HCT116 (cell line): ENCODE data around the gene MAP4K4. TPM values are rescaled to one million over a fixed set of nuclear protein-coding genes. Genes with fewer than 3 reads are reported as not detected.

Source experiments
- ATAC-seq: fragments of 200-7000 bp; cut with Tn5 transposase; 2 replicates; pipeline ENCODE4 v1.9.1; 2020; ENCODE audit warnings: mild to moderate bottlenecking, moderate library complexity
- BruUV-seq: library from RNA; stranded (reverse); fragments of 400-500 nt; replicated peaks from 2 replicates; lab custom pipeline; 2021; lab: Mats Ljungman, UMichigan
- CTCF ChIA-PET: fragments of 300-600 bp; sonication (Branson Sonifier 250); formaldehyde crosslinking; loops from one replicate; lab custom pipeline; 2021; ENCODE audit warnings: antibody characterized with exemption; lab: Charles Lee
- POLR2A ChIA-PET: fragments of 300-600, 350-600 bp; sonication (Branson Sonifier 250); formaldehyde crosslinking; loops from one replicate; lab custom pipeline; 2021; ENCODE audit warnings: antibody characterized with exemption; lab: Charles Lee
- RAD21 ChIA-PET, 2 experiments: fragments of 300-600 bp; sonication (Branson Sonifier 250); formaldehyde crosslinking; loops; one replicate each; lab custom pipeline; 2023; ENCODE audit warnings: low total read pairs in 2 of 2; ENCODE audit not compliant: uncharacterized antibody in 2 of 2, unreplicated experiment in 2 of 2, low non-redundant PET in 1 of 2; lab: Charles Lee
- DNase-seq: peaks from one replicate; pipeline ENCODE4 v3.0.0-alpha.2; 2010; ENCODE audit warnings: low read depth, low spot score
- H2AFZ ChIP-seq: fragments of 200-600 bp; shearing (Covaris generic), sonication (generic); 2 replicates; pipeline ENCODE4 v1.6.1; 2017; ENCODE audit warnings: low read depth, mixed run types, mixed read lengths, antibody characterized with exemption, low read length; ENCODE audit not compliant: poor library complexity, severe bottlenecking
- H3K27ac ChIP-seq: 2 replicates; pipeline ENCODE4 v1.5.1; 2012; ENCODE audit warnings: low read depth, low read length
- H3K27me3 ChIP-seq: fragments of 200-600 bp; sonication (generic); 2 replicates; pipeline ENCODE4 v1.6.1; 2016; ENCODE audit warnings: mixed run types, low read length, mixed read lengths; ENCODE audit not compliant: insufficient read depth
- H3K36me3 ChIP-seq, 2 experiments: fragments of 200-500 bp in 1 of 2; fragments of 200-600 bp in 1 of 2; sonication (Bioruptor generic) in 1 of 2; sonication (generic) in 1 of 2; 2 replicates each; pipeline versions ENCODE4 v1.5.1 to v1.6.1; 2014 to 2016; ENCODE audit warnings: low read length in 2 of 2, inconsistent platforms in 1 of 2, mixed read lengths in 1 of 2, mixed run types in 1 of 2; ENCODE audit not compliant: insufficient read depth in 2 of 2, control insufficient read depth in 1 of 2
- H3K4me1 ChIP-seq, 2 experiments: fragments of 200-600 bp in 1 of 2; sonication (generic) in 1 of 2; 2 replicates each; pipeline versions ENCODE4 v1.5.1 to v1.6.1; 2012 to 2017; ENCODE audit warnings: low read length in 2 of 2, inconsistent platforms in 1 of 2, mild to moderate bottlenecking in 1 of 2, mixed read lengths in 1 of 2, mixed run types in 1 of 2, moderate library complexity in 1 of 2; ENCODE audit not compliant: insufficient read depth in 2 of 2, control insufficient read depth in 1 of 2
- H3K4me2 ChIP-seq: fragments of 200-600 bp; sonication (generic); 2 replicates; pipeline ENCODE4 v1.6.1; 2017; ENCODE audit warnings: mixed run types, low read length, mixed read lengths
- H3K4me3 ChIP-seq, 2 experiments: fragments of 200-600 bp in 1 of 2; sonication (generic) in 1 of 2; replicated peaks in 1 of 2; 2 replicates each; pipeline ENCODE4 v1.5.1; 2011 to 2016; ENCODE audit warnings: low read length in 2 of 2, control low read depth in 1 of 2, low read depth in 1 of 2, mild to moderate bottlenecking in 1 of 2, mixed read lengths in 1 of 2, mixed run types in 1 of 2
- H3K79me2 ChIP-seq: fragments of 200-600 bp; sonication (generic); 2 replicates; pipeline ENCODE4 v1.6.1; 2017; ENCODE audit warnings: mild to moderate bottlenecking, mixed run types, low read length, moderate library complexity, mixed read lengths; ENCODE audit not compliant: insufficient read depth
- H3K9ac ChIP-seq: fragments of 200-600 bp; sonication (generic); 2 replicates; pipeline ENCODE4 v1.6.1; 2016; ENCODE audit warnings: low read length, mixed read lengths
- H3K9me2 ChIP-seq: fragments of 200-600 bp; sonication (generic), shearing (Covaris generic); 2 replicates; pipeline ENCODE4 v1.6.1; 2017; ENCODE audit warnings: mixed run types, mild to moderate bottlenecking, moderate library complexity; ENCODE audit not compliant: insufficient read depth
- H3K9me3 ChIP-seq, 2 experiments: fragments of 200-500 bp in 1 of 2; fragments of 200-600 bp in 1 of 2; sonication (Bioruptor generic) in 1 of 2; sonication (generic) in 1 of 2; 2 replicates each; pipeline ENCODE4 v1.6.1; 2014 to 2017; ENCODE audit warnings: low read length in 2 of 2, mixed read lengths in 2 of 2, inconsistent platforms in 1 of 2, low read depth in 1 of 2, mild to moderate bottlenecking in 1 of 2, mixed run types in 1 of 2, moderate library complexity in 1 of 2; ENCODE audit not compliant: control insufficient read depth in 1 of 2, insufficient read depth in 1 of 2
- H4K20me1 ChIP-seq: fragments of 200-600 bp; sonication (generic), shearing (Covaris generic); 2 replicates; pipeline ENCODE4 v1.6.1; 2017; ENCODE audit warnings: mixed run types, mild to moderate bottlenecking, moderate library complexity; ENCODE audit not compliant: insufficient read depth
- CBX3 ChIP-seq: IDR thresholded peaks from 2 replicates; pipeline ENCODE4 v1.6.1; 2012; ENCODE audit warnings: low read depth
- CTCF ChIP-seq, 3 experiments: fragments of 200-600 bp in 1 of 3; sonication (generic) in 1 of 3; IDR thresholded peaks in 2 of 3; conservative IDR thresholded peaks in 1 of 3; 2 replicates each; pipeline ENCODE4 v1.5.1; 2012 to 2017; ENCODE audit warnings: low read depth in 2 of 3, low read length in 2 of 3, antibody characterized with exemption in 1 of 3, borderline replicate concordance in 1 of 3, control low read depth in 1 of 3, mild to moderate bottlenecking in 1 of 3, mixed read lengths in 1 of 3, mixed run types in 1 of 3, moderate library complexity in 1 of 3; ENCODE audit not compliant: insufficient read depth in 1 of 3
- EZH2 ChIP-seq: fragments of 200-600 bp; sonication (generic); IDR thresholded peaks from 2 replicates; pipeline ENCODE4 v1.6.1; 2017; ENCODE audit warnings: antibody characterized with exemption, mixed run types
- EZH2phosphoT487 ChIP-seq: fragments of 200-600 bp; IDR thresholded peaks from 2 replicates; pipeline ENCODE4 v1.6.1; 2018; ENCODE audit warnings: antibody characterized with exemption, borderline replicate concordance
- POLR2AphosphoS5 ChIP-seq: IDR thresholded peaks from 2 replicates; pipeline ENCODE4 v1.6.1; 2011; ENCODE audit warnings: mild to moderate bottlenecking, low read depth, low read length, moderate library complexity
- RAD21 ChIP-seq: IDR thresholded peaks from 2 replicates; pipeline ENCODE4 v1.6.1; 2012; ENCODE audit warnings: low read depth, mild to moderate bottlenecking
- intact Hi-C: fragments of 100-400 bp; cut with micrococcal nuclease; formaldehyde crosslinking; loops from 2 replicates; pipeline ENCODE4 v1.10.0; 2022
- total RNA-seq: library from RNA; stranded (reverse); gene quantifications from one replicate; pipeline ENCODE4 v1.2.1, GENCODE V29; 2021; ENCODE audit not compliant: unreplicated experiment
- TF ChIP-seq, protein P1 (sequence below): IDR thresholded peaks from 2 replicates; pipeline ENCODE4 v1.6.1; 2012; ENCODE audit warnings: low read depth

The MAP4K4 gene
- total RNA-seq, 1 experiment from 2014 or later = 62.3 TPM

GRCh38 chr2:101806701-101807100 lies 109.2 kb downstream of the MAP4K4 start:
- Histone ChIP-seq H3K36me3 (no peaks in the 10 kb centered on the region), H3K27ac (no peak overlapping the region; the same call in 1 of the 2 replicates), H2AFZ (no peak overlapping the region), H3K4me3 (0 out of 4 replicates have a peak overlapping the region, but pooled peaks of 1 of the 2 experiments have one; percentile 18), H3K4me2 (peak overlapping the region; percentile 60; the same call in 1 of the 2 replicates), H4K20me1 (no peaks in the 10 kb centered on the region), H3K27me3 (no peaks in the 10 kb centered on the region), H3K9me2 (no peaks in the 10 kb centered on the region), H3K9ac (no peak overlapping the region), H3K79me2 (peaks cover 64% of the 10 kb centered on the region), H3K4me1 (peaks cover 9 to 39% of the 10 kb centered on the region in 2 experiments; a peak in 3 of 4 replicates), H3K9me3 (no peaks in the 10 kb centered on the region)
- ATAC-seq (no peak), DNase-seq (no peak)
- TF ChIP-seq POLR2AphosphoS5 = no peak
- TF ChIP-seq EZH2phosphoT487 = no peak
- no peak for TF ChIP-seq CTCF (IDR thresholded peaks at IDR 0.05 in 2 of 3, conservative IDR thresholded peaks at IDR 0.05 in 1 of 3; ENCODE audit: borderline replicate concordance in 1 of 3, insufficient read depth in 1 of 3, low read depth in 2 of 3, low read length in 2 of 3)
- TF ChIP-seq EZH2 = no peak
- no peak for TF ChIP-seq CBX3
- no peak for TF ChIP-seq RAD21
- TF ChIP-seq, protein P1, sequence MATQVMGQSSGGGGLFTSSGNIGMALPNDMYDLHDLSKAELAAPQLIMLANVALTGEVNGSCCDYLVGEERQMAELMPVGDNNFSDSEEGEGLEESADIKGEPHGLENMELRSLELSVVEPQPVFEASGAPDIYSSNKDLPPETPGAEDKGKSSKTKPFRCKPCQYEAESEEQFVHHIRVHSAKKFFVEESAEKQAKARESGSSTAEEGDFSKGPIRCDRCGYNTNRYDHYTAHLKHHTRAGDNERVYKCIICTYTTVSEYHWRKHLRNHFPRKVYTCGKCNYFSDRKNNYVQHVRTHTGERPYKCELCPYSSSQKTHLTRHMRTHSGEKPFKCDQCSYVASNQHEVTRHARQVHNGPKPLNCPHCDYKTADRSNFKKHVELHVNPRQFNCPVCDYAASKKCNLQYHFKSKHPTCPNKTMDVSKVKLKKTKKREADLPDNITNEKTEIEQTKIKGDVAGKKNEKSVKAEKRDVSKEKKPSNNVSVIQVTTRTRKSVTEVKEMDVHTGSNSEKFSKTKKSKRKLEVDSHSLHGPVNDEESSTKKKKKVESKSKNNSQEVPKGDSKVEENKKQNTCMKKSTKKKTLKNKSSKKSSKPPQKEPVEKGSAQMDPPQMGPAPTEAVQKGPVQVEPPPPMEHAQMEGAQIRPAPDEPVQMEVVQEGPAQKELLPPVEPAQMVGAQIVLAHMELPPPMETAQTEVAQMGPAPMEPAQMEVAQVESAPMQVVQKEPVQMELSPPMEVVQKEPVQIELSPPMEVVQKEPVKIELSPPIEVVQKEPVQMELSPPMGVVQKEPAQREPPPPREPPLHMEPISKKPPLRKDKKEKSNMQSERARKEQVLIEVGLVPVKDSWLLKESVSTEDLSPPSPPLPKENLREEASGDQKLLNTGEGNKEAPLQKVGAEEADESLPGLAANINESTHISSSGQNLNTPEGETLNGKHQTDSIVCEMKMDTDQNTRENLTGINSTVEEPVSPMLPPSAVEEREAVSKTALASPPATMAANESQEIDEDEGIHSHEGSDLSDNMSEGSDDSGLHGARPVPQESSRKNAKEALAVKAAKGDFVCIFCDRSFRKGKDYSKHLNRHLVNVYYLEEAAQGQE = no peak
- ChIA-PET RAD21 (no interaction called here), POLR2A (no interaction called here), CTCF (no interaction called here)
- intact Hi-C loops = no loop called here
- no TSS peak for BruUV-seq
